ENCODE measurements around the gene GPT2. TPM values are rescaled to one million over a fixed set of nuclear protein-coding genes. Genes with fewer than 3 reads are reported as not detected.
A peak's percentile ranks its signal among the peaks of the same experiment; 100 is the strongest.

Gene GPT2
- total RNA-seq, 2 experiments from 2014 or later: 0.47 TPM; not detected in 1

DNA sequence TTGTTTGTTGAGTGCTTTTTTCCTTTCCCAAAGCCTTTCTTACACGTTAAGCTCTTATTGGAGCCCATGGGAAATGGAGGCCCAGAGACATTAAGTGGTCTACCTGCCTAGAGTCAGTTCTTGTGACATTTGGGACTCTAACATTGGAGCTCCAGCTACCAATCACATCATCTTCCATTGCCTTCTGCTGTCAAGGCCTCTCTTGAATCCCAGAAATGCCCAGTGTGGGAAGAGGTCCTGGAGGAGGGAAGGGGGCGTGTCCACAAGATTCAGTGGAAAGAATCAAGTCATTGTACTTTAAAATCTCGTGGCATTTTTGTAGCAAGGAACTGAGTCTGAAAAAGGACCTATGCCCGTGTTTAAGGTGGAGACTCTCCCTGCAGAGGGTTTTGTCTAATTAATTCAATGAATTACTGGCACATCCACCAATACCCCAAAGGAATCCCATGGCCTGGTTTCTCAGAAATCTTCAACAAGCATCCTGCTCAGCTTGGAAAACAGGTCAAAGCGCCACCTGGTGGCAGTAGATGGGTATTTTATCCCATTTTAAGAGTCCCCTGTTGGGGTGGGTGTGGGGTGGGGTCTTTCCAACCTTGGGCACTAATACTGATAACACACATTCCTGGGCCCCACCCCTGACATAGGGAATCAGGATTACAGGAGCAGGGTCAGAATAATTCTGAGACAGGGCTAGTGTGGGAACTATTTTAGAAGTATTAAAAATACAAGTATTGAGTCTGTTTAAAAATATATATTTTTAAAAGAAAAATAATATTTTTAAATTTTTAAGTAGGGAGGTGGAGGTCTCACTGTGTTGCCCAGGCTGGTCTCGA lies 24.6 kb downstream of the GPT2 start:
- H3K27ac ChIP-seq (ENCODE audit: low read depth in 1 of 2, low read length in 2 of 2): no peak overlapping the region
- peak; percentile 33 to 79 (median 54) for DNase-seq
- POLR2A ChIA-PET: no interaction called here
- TF ChIP-seq, protein P1, sequence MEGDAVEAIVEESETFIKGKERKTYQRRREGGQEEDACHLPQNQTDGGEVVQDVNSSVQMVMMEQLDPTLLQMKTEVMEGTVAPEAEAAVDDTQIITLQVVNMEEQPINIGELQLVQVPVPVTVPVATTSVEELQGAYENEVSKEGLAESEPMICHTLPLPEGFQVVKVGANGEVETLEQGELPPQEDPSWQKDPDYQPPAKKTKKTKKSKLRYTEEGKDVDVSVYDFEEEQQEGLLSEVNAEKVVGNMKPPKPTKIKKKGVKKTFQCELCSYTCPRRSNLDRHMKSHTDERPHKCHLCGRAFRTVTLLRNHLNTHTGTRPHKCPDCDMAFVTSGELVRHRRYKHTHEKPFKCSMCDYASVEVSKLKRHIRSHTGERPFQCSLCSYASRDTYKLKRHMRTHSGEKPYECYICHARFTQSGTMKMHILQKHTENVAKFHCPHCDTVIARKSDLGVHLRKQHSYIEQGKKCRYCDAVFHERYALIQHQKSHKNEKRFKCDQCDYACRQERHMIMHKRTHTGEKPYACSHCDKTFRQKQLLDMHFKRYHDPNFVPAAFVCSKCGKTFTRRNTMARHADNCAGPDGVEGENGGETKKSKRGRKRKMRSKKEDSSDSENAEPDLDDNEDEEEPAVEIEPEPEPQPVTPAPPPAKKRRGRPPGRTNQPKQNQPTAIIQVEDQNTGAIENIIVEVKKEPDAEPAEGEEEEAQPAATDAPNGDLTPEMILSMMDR (IDR thresholded peaks at IDR 0.05): peak; percentile 89
- CTCF ChIA-PET: interaction anchor here (0.6 to 2.4 kb wide), 5 partner anchors 55 to 552 kb away, joined by 3 to 20 read pairs (median 3); partner anchors contain the start of gene ITFG1
- Mint-ChIP-seq H3K36me3 (ENCODE audit: low read depth) (no peaks in the 10 kb centered on the region), H3K9me3 (no peaks in the 10 kb centered on the region), H3K27ac (no peak overlapping the region), H3K4me3 (no peak overlapping the region), H3K27me3 (no peaks in the 10 kb centered on the region), H3K4me1 (ENCODE audit: low read depth) (no peaks in the 10 kb centered on the region)
- no peak overlapping the region for H3K4me3 ChIP-seq (ENCODE audit: low read length)
- peak; percentile 44 for ATAC-seq (ENCODE audit: poor library complexity)
- no peaks in the 10 kb centered on the region for H3K27me3 ChIP-seq (ENCODE audit: control insufficient read depth in 1 of 2, insufficient read depth in 2 of 2, low read length in 2 of 2)
- H3K4me1 ChIP-seq (ENCODE audit: insufficient read depth, low read length): no peaks in the 10 kb centered on the region
- no peaks in the 10 kb centered on the region for H3K36me3 ChIP-seq (ENCODE audit: insufficient read depth, low read length)
- intact Hi-C loops (cut with DNase I, micrococcal nuclease): loop anchor here (1.0 to 5.0 kb wide), 3 partner anchors 54 to 356 kb away; no protein-coding TSS in a partner anchor
- H3K9me3 ChIP-seq (ENCODE audit: control insufficient read depth in 1 of 2, insufficient read depth in 1 of 2, low read length in 2 of 2): no peaks in the 10 kb centered on the region

DNA sequence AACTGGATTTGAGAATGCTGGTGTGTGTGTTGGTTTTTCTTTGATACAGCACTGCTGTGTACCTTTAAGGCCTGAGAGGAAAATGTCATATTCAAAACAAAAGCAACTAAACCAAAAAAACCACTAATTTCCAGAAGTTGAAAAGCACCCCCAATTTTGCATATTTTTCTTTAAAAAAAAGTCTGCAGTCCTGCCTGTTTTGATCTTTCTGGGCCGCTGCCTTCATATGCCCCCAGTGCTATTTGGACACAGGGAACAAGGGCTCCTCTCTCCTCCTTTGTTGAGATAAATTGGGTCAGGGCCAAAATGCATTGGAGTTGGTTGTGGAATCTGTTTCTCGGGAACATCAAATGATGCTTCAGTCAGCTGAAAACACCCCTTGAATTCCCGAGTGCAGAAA lies 26.9 kb downstream of the GPT2 start:
- Histone ChIP-seq H3K9me3 (ENCODE audit: control insufficient read depth in 1 of 2, insufficient read depth in 1 of 2, low read length in 2 of 2) (no peaks in the 10 kb centered on the region), H3K27ac (ENCODE audit: low read depth in 1 of 2, low read length in 2 of 2) (no peak overlapping the region), H3K4me3 (ENCODE audit: low read length) (no peak overlapping the region), H3K4me1 (ENCODE audit: insufficient read depth, low read length) (no peaks in the 10 kb centered on the region), H3K27me3 (ENCODE audit: control insufficient read depth in 1 of 2, insufficient read depth in 2 of 2, low read length in 2 of 2) (no peaks in the 10 kb centered on the region), H3K36me3 (ENCODE audit: insufficient read depth, low read length) (no peaks in the 10 kb centered on the region)
- intact Hi-C loops (cut with DNase I, micrococcal nuclease): no loop called here
- TF ChIP-seq, protein P1 (IDR thresholded peaks at IDR 0.05): no peak
- no peaks in the 10 kb centered on the region for H3K4me1 Mint-ChIP-seq (ENCODE audit: low read depth)
- ChIA-PET POLR2A (no interaction called here), CTCF (interaction anchor here (1.2 to 2.0 kb wide), 3 partner anchors 57 to 238 kb away, joined by 3 to 5 read pairs (median 3); no protein-coding TSS in a partner anchor)
- no peak overlapping the region for H3K4me3 Mint-ChIP-seq
- no peaks in the 10 kb centered on the region for H3K27me3 Mint-ChIP-seq
- no peak overlapping the region for H3K27ac Mint-ChIP-seq
- DNase-seq: no peak
- H3K9me3 Mint-ChIP-seq: no peaks in the 10 kb centered on the region
- no peak for ATAC-seq (ENCODE audit: poor library complexity)
- H3K36me3 Mint-ChIP-seq (ENCODE audit: low read depth): no peaks in the 10 kb centered on the region

DNA sequence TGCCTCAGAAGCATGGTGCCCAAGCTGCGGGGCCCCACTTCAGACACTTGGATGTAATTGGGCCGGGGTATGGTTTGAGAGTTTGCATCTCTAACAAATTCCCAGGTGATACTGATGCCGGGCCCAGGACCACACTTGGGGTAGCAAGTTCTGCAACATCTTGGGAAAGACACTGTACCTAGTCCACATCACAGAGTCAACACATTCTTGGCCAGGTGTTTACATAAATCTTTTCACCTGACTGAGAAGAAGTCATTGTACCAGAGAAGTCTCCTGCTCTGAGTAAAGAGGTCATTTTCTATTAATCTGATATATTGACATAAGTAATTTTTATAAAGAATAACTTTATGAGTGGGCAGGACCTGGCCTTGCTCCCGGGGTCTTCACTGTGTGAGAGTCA lies 27.5 kb downstream of the GPT2 start:
- Mint-ChIP-seq H3K9me3 (no peaks in the 10 kb centered on the region), H3K4me1 (ENCODE audit: low read depth) (no peaks in the 10 kb centered on the region), H3K27ac (no peak overlapping the region), H3K36me3 (ENCODE audit: low read depth) (no peaks in the 10 kb centered on the region), H3K27me3 (no peaks in the 10 kb centered on the region), H3K4me3 (no peak overlapping the region)
- Histone ChIP-seq H3K4me1 (ENCODE audit: insufficient read depth, low read length) (no peaks in the 10 kb centered on the region), H3K4me3 (ENCODE audit: low read length) (no peak overlapping the region), H3K9me3 (ENCODE audit: control insufficient read depth in 1 of 2, insufficient read depth in 1 of 2, low read length in 2 of 2) (no peaks in the 10 kb centered on the region), H3K36me3 (ENCODE audit: insufficient read depth, low read length) (no peaks in the 10 kb centered on the region), H3K27me3 (ENCODE audit: control insufficient read depth in 1 of 2, insufficient read depth in 2 of 2, low read length in 2 of 2) (no peaks in the 10 kb centered on the region), H3K27ac (ENCODE audit: low read depth in 1 of 2, low read length in 2 of 2) (no peak overlapping the region)
- TF ChIP-seq, protein P1 (IDR thresholded peaks at IDR 0.05): no peak
- intact Hi-C loops (cut with DNase I, micrococcal nuclease): no loop called here
- DNase-seq (no peak), ATAC-seq (ENCODE audit: poor library complexity) (no peak)
- CTCF ChIA-PET: interaction anchor here (1.2 to 2.0 kb wide), 2 partner anchors 58 to 238 kb away, joined by 3 to 5 read pairs; no protein-coding TSS in a partner anchor
- POLR2A ChIA-PET: no interaction called here
